A549 (cell line): ENCODE measurements around the gene CNIH2. TPM values are rescaled to one million over a fixed set of nuclear protein-coding genes. Genes with fewer than 3 reads are reported as not detected.
"Not testable (repeated sequence)": the region's sequence is repeated elsewhere in the genome, so short reads cannot be mapped to it uniquely, and the experiment has no call there.

ENCODE experiments used
- ATAC-seq, 2 experiments: fragments of 200-7000 bp in 1 of 2; fragments of >200 bp in 1 of 2; cut with Nextera tagmentation in 1 of 2; cut with Tn5 transposase in 1 of 2; 3 replicates each; pipeline versions ENCODE4 v1.8.0 to v1.9.1; 2018 to 2020; ENCODE audit warnings: mild to moderate bottlenecking in 1 of 2, moderate library complexity in 1 of 2
- CTCF ChIA-PET: fragments of 300-600 bp; sonication (Branson Sonifier 250); formaldehyde crosslinking; extraction: SDS; loops from one replicate; lab custom pipeline; 2021; ENCODE audit warnings: antibody characterized with exemption, inconsistent platforms; lab: Yijun Ruan, JAX
- POLR2A ChIA-PET: fragments of 350-600 bp; formaldehyde crosslinking; extraction: SDS; loops from one replicate; lab custom pipeline; 2021; ENCODE audit warnings: antibody characterized with exemption, inconsistent platforms; lab: Yijun Ruan, JAX
- DNase-seq, 2 experiments: peaks; one replicate each; pipeline versions ENCODE4 v3.0.0 to v3.0.0-alpha.2; 2011 to 2016; ENCODE audit warnings: low read depth in 1 of 2, low spot score in 1 of 2
- FAIRE-seq: peaks from 2 replicates; lab custom pipeline; 2011; peaks lifted over from hg19 to GRCh38; lab: Jason Lieb, UNC
- H3K27ac ChIP-seq, 2 experiments: fragments of >200 bp; sonication (Bioruptor Twin); formaldehyde crosslinking; 3 replicates each; pipeline ENCODE4 v1.5.1; 2016 to 2017
- H3K4me1 ChIP-seq: fragments of >200 bp; sonication (Bioruptor Twin); formaldehyde crosslinking; 3 replicates; pipeline ENCODE4 v1.6.1; 2016
- H3K4me2 ChIP-seq: fragments of >200 bp; sonication (Bioruptor Twin); formaldehyde crosslinking; 3 replicates; pipeline ENCODE4 v1.6.1; 2016
- H3K4me3 ChIP-seq: fragments of >200 bp; sonication (Bioruptor Twin); formaldehyde crosslinking; 3 replicates; pipeline ENCODE4 v1.5.1; 2016
- H3K9me3 ChIP-seq: fragments of >200 bp; sonication (Bioruptor Twin); formaldehyde crosslinking; 3 replicates; pipeline ENCODE4 v1.6.1; 2016
- CBX2 ChIP-seq: fragments of 200-600 bp; sonication (generic); IDR thresholded peaks from 2 replicates; pipeline ENCODE4 v1.6.1; 2016; ENCODE audit warnings: low read depth, mild to moderate bottlenecking, borderline replicate concordance
- CEBPB ChIP-seq, 2 experiments: fragments of >200 bp in 1 of 2; sonication (Bioruptor Twin) in 1 of 2; formaldehyde crosslinking in 1 of 2; IDR thresholded peaks; 2 replicates each; pipeline ENCODE4 v1.6.1; 2012 to 2016
- CHD4 ChIP-seq: fragments of 200-600 bp; sonication (generic); IDR thresholded peaks from 2 replicates; pipeline ENCODE4 v1.6.1; 2016; ENCODE audit warnings: antibody characterized with exemption, mild to moderate bottlenecking, borderline replicate concordance
- GATA3 ChIP-seq: IDR thresholded peaks from 2 replicates; pipeline ENCODE4 v1.6.1; 2012; ENCODE audit warnings: borderline replicate concordance
- HOXA7 ChIP-seq: fragments of 250-450 bp; sonication (Bioruptor Pico); IDR thresholded peaks from 2 replicates; pipeline ENCODE4 v1.5.0; 2020; ENCODE audit warnings: mild to moderate bottlenecking, moderate library complexity
- JUNB ChIP-seq: fragments of >200 bp; sonication (Bioruptor Twin); formaldehyde crosslinking; IDR thresholded peaks from 2 replicates; pipeline ENCODE4 v1.6.1; 2016
- KDM1A ChIP-seq: fragments of 200-600 bp; sonication (generic); IDR thresholded peaks from 2 replicates; pipeline ENCODE4 v1.6.1; 2016; ENCODE audit warnings: low read depth, mild to moderate bottlenecking
- MAFK ChIP-seq: fragments of 450-650 bp; IDR thresholded peaks from 2 replicates; pipeline ENCODE4 v1.6.1; 2014; ENCODE audit not compliant: partially characterized antibody
- MAX ChIP-seq: IDR thresholded peaks from 2 replicates; pipeline ENCODE4 v1.6.1; 2012
- NR3C1 ChIP-seq: fragments of >200 bp; sonication (Bioruptor Twin); formaldehyde crosslinking; IDR thresholded peaks from 3 replicates; pipeline ENCODE4 v1.6.1; 2017
- PBX3 ChIP-seq: IDR thresholded peaks from 2 replicates; pipeline ENCODE4 v1.6.1; 2012
- POLR2A ChIP-seq: IDR thresholded peaks from 2 replicates; pipeline ENCODE4 v1.6.1; 2012; ENCODE audit warnings: mild to moderate bottlenecking, low read length
- REST ChIP-seq: fragments of 200-600 bp; sonication (generic); IDR thresholded peaks from 2 replicates; pipeline ENCODE4 v1.6.1; 2016; ENCODE audit warnings: antibody characterized with exemption, mild to moderate bottlenecking, moderate library complexity
- ZFP36 ChIP-seq: fragments of 450-650 bp; IDR thresholded peaks from 2 replicates; pipeline ENCODE4 v1.6.1; 2014; ENCODE audit warnings: borderline replicate concordance; ENCODE audit not compliant: partially characterized antibody
- ZNF302 ChIP-seq: fragments of 250-450 bp; sonication (Bioruptor Pico); IDR thresholded peaks from 2 replicates; pipeline ENCODE4 v1.9.0; 2021; ENCODE audit warnings: inconsistent platforms, mild to moderate bottlenecking, moderate library complexity
- WGBS: methylation state at CpG from one replicate; pipeline ENCODE4 v1.1.6; 2017; ENCODE audit errors: missing lambda C conversion rate; 5-methylcytosine and 5-hydroxymethylcytosine counted together
- polyA plus RNA-seq, 4 experiments: library from polyadenylated mRNA; depleted of rRNA in 3 of 4; stranded (reverse); fragments of >200 nt; fragmentation: RNase III in 1 of 4; extraction: RNeasy Plus Mini Kit Qiagen cat#74134 plus additional on column Dnase treatment in 1 of 4; gene quantifications; 2 replicates in 3 of 4; 3 replicates in 1 of 4; pipeline ENCODE4 v1.2.3, GENCODE V29; 2011 to 2017

CNIH2 gene
- polyA plus RNA-seq, 2 of the 4 experiments (the other 2 are of a cell fraction): 0.98 to 1.1 TPM

- ChIA-PET CTCF (interaction anchor here (2.7 to 12.2 kb wide), 2 partner anchors 9 to 15 kb away, joined by 10 to 247 read pairs; partner anchors contain the start of gene RIN1), POLR2A (no interaction called here)
- 53% methylated on average over 14 of the region's 16 CpGs for WGBS
- FAIRE-seq: no peak
- Histone ChIP-seq H3K4me2 (peak overlapping the region; percentile 52), H3K9me3 (no peaks in the 10 kb centered on the region), H3K27ac (peak overlapping the region; percentile 62 to 79), H3K4me1 (peaks cover 23% of the 10 kb centered on the region), H3K4me3 (no peak overlapping the region)
- TF ChIP-seq HOXA7 (CRISPR knock-in tag) (no peak), KDM1A (no peak), JUNB (no peak), CEBPB (IDR thresholded peaks at IDR 0.05) (peak; percentile 86 to 94), ZFP36 (no peak), NR3C1 (no peak), GATA3 (no peak), MAFK (peak; percentile 72), PBX3 (no peak), CBX2 (no peak), POLR2A (no peak), CHD4 (no peak)
- ATAC-seq: peak; percentile 6 to 19; a peak in 2 of 6 replicates
- DNase-seq: no peak
These were observed 40.0 kb downstream of the CNIH2 start for GRCh38 chr11:66317723-66318599.

- 44% methylated on average over 1 of the region's 3 CpGs for WGBS
- peak overlapping the region; percentile 52; the same call in 2 of the 3 replicates for H3K4me2 ChIP-seq
- no peaks in the 10 kb centered on the region for H3K9me3 ChIP-seq
- TF ChIP-seq MAX: no peak
- TF ChIP-seq REST: no peak
- no peak for TF ChIP-seq ZNF302
- no peak for ATAC-seq
- H3K27ac ChIP-seq: peak overlapping the region; percentile 62 to 79
- no peak for FAIRE-seq
- ChIA-PET CTCF (interaction anchor here (0.5 to 12.2 kb wide), 3 partner anchors 8 to 95 kb away, joined by 3 to 247 read pairs (median 10); partner anchors contain the start of gene RIN1), POLR2A (no interaction called here)
- no peak for DNase-seq
- peaks cover 17% of the 10 kb centered on the region for H3K4me1 ChIP-seq
- H3K4me3 ChIP-seq: no peak overlapping the region
These were observed 40.6 kb downstream of the CNIH2 start for GRCh38 chr11:66318600-66318970.

- CTCF ChIA-PET: interaction anchor here (1.4 to 12.2 kb wide), 2 partner anchors 9 to 12 kb away, joined by 3 to 247 read pairs; partner anchors contain the start of gene RIN1
- ATAC-seq, FAIRE-seq, H3K9me3 ChIP-seq, H3K27ac ChIP-seq, POLR2A ChIA-PET, H3K4me3 ChIP-seq, H3K4me2 ChIP-seq, DNase-seq: not testable (repeated sequence)
- 83% methylated on average over 2 of the region's 2 CpGs for WGBS
- H3K4me1 ChIP-seq: peaks cover 25% of the 10 kb centered on the region
These were observed 42.3 kb downstream of the CNIH2 start for GRCh38 chr11:66320289-66320688.

GRCh38 chr11:66320748-66321147 lies 42.8 kb downstream of the CNIH2 start:
- H3K27ac ChIP-seq, DNase-seq, FAIRE-seq, H3K9me3 ChIP-seq, POLR2A ChIA-PET, H3K4me2 ChIP-seq, H3K4me3 ChIP-seq, ATAC-seq: not testable (repeated sequence)
- H3K4me1 ChIP-seq: peaks cover 25% of the 10 kb centered on the region
- CTCF ChIA-PET: interaction anchor here (1.4 kb wide), 1 partner anchor 9 kb away, joined by 3 read pairs; no protein-coding TSS in a partner anchor
- 79% methylated on average over 6 of the region's 6 CpGs for WGBS
